NCI-H2081 treated with DMSO at 0.1 percent for 48 hours (cell line): ENCODE measurements around the gene SLC27A4.
"Not testable (repeated sequence)": the region's sequence is repeated elsewhere in the genome, so short reads cannot be mapped to it uniquely, and the experiment has no call there.

ENCODE experiments used
- DNase-seq: peaks from one replicate; lab custom pipeline; 2025; lab: John Stamatoyannopoulos, UW

SLC27A4 gene

GRCh38 chr9:128324401-128324800, 15.9 kb upstream of the SLC27A4 start:
- no peak for DNase-seq

GRCh38 chr9:128325629-128326028, 14.7 kb upstream of the SLC27A4 start:
- DNase-seq = no peak

GRCh38 chr9:128333451-128333869, 6.9 kb upstream of the SLC27A4 start:
- DNase-seq = no peak

- DNase-seq = no peak
These were observed 5.2 kb upstream of the SLC27A4 start for GRCh38 chr9:128335161-128335560.

GRCh38 chr9:128335914-128336313, 4.4 kb upstream of the SLC27A4 start:
- no peak for DNase-seq

- DNase-seq = no peak
These were observed 2.4 kb upstream of the SLC27A4 start for GRCh38 chr9:128337936-128338335.

- not testable (repeated sequence) for DNase-seq
These were observed 1.3 kb upstream of the SLC27A4 start for GRCh38 chr9:128338852-128339614.

GRCh38 chr9:128340691-128341434, 536 bp downstream of the SLC27A4 start:
- DNase-seq = no peak

GRCh38 chr9:128341435-128341849, 1.1 kb downstream of the SLC27A4 start:
- DNase-seq = no peak

GRCh38 chr9:128342971-128343680, 2.8 kb downstream of the SLC27A4 start:
- no peak for DNase-seq

GRCh38 chr9:128343855-128344254, 3.5 kb downstream of the SLC27A4 start:
- no peak for DNase-seq

GRCh38 chr9:128344931-128345605, 4.7 kb downstream of the SLC27A4 start:
- no peak for DNase-seq

GRCh38 chr9:128349125-128349524, 8.8 kb downstream of the SLC27A4 start:
- DNase-seq = no peak

- no peak for DNase-seq
These were observed 9.4 kb downstream of the SLC27A4 start for GRCh38 chr9:128349772-128350171.

GRCh38 chr9:128355451-128355850, 15.1 kb downstream of the SLC27A4 start:
- no peak for DNase-seq

GRCh38 chr9:128358090-128358489, 17.8 kb downstream of the SLC27A4 start:
- DNase-seq = no peak

- no peak for DNase-seq
These were observed 18.5 kb downstream of the SLC27A4 start for GRCh38 chr9:128358861-128359260.

GRCh38 chr9:128360826-128361225, 20.5 kb downstream of the SLC27A4 start:
- DNase-seq = no peak

GRCh38 chr9:128361296-128361985, 21.1 kb downstream of the SLC27A4 start:
- DNase-seq = no peak

GRCh38 chr9:128361986-128362646, 21.8 kb downstream of the SLC27A4 start:
- peak; percentile 25 for DNase-seq

GRCh38 chr9:128362774-128363173, 22.4 kb downstream of the SLC27A4 start:
- DNase-seq = no peak
